ACHN (cell line): ENCODE results near the gene RNF167.
A peak's percentile ranks its signal among the peaks of the same experiment; 100 is the strongest.

ENCODE experiments used
- DNase-seq: peaks from one replicate; pipeline ENCODE4 v3.0.0-alpha.2; 2015
- in situ Hi-C: cut with HindIII; loops from 2 replicates; pipeline ENCODE4 v1.10.0; 2017; ENCODE audit warnings: low sequenced_read_pairs, low pct_ligation_motif_present, low pct_unique_long_range_greater_than_20kb

Gene RNF167

GRCh38 chr17:4934173-4934979, 5.7 kb upstream of the RNF167 start:
- in situ Hi-C loops: no loop called here
- DNase-seq: peak; percentile 79

GRCh38 chr17:4935650-4936049, 4.4 kb upstream of the RNF167 start:
- in situ Hi-C loops: no loop called here
- DNase-seq: no peak

- in situ Hi-C loops: no loop called here
- DNase-seq: no peak
Measured at GRCh38 chr17:4936436-4936835, 3.6 kb upstream of the RNF167 start.

GRCh38 chr17:4937553-4937952, 2.5 kb upstream of the RNF167 start:
- in situ Hi-C loops: no loop called here
- no peak for DNase-seq

- DNase-seq: no peak
- in situ Hi-C loops: no loop called here
Measured at GRCh38 chr17:4938069-4938491, 2.0 kb upstream of the RNF167 start.

- in situ Hi-C loops: no loop called here
- no peak for DNase-seq
Measured at GRCh38 chr17:4938688-4939545, 1.2 kb upstream of the RNF167 start.

- in situ Hi-C loops: no loop called here
- DNase-seq: no peak
Measured at GRCh38 chr17:4939546-4939795, 597 bp upstream of the RNF167 start.

GRCh38 chr17:4940555-4941318, 669 bp downstream of the RNF167 start:
- peak; percentile 32 for DNase-seq
- in situ Hi-C loops: no loop called here

- DNase-seq: no peak
- in situ Hi-C loops: no loop called here
Measured at GRCh38 chr17:4941319-4941610, 1.2 kb downstream of the RNF167 start.

GRCh38 chr17:4942760-4943508, 2.9 kb downstream of the RNF167 start:
- in situ Hi-C loops: no loop called here
- DNase-seq: no peak

- DNase-seq: no peak
- in situ Hi-C loops: no loop called here
Measured at GRCh38 chr17:4944163-4944553, 4.1 kb downstream of the RNF167 start.

GRCh38 chr17:4944554-4945175, 4.6 kb downstream of the RNF167 start:
- in situ Hi-C loops: no loop called here
- DNase-seq: no peak

GRCh38 chr17:4945176-4945943, 5.3 kb downstream of the RNF167 start:
- peak; percentile 92 for DNase-seq
- in situ Hi-C loops: no loop called here

GRCh38 chr17:4945944-4946280, 5.8 kb downstream of the RNF167 start:
- DNase-seq: no peak
- in situ Hi-C loops: no loop called here

- no peak for DNase-seq
- in situ Hi-C loops: no loop called here
Measured at GRCh38 chr17:4946312-4946976, 6.4 kb downstream of the RNF167 start.

- in situ Hi-C loops: no loop called here
- no peak for DNase-seq
Measured at GRCh38 chr17:4947010-4947410, 6.9 kb downstream of the RNF167 start.

- DNase-seq: peak; percentile 61
- in situ Hi-C loops: no loop called here
Measured at GRCh38 chr17:4947411-4948165, 7.5 kb downstream of the RNF167 start.
